H1 (cell line): ENCODE results near the gene AIM2.

ENCODE experiments used
- BRCA1 ChIP-seq: IDR thresholded peaks from 2 replicates; pipeline ENCODE4 v1.6.1; 2012; ENCODE audit warnings: low read depth, low read length, improper control_type of control experiment
- CEBPB ChIP-seq: IDR thresholded peaks from 2 replicates; pipeline ENCODE4 v1.6.1; 2012; ENCODE audit warnings: low read depth, low read length
- CTCF ChIP-seq, 3 experiments: IDR thresholded peaks; 1 replicate in 2 of 3; 2 replicates in 1 of 3; pipeline versions ENCODE4 v1.5.1 to v1.6.1; 2011; ENCODE audit warnings: low read length in 3 of 3, mild to moderate bottlenecking in 3 of 3, inconsistent platforms in 2 of 3, low read depth in 1 of 3, moderate library complexity in 1 of 3; ENCODE audit not compliant: insufficient read depth in 1 of 3; ENCODE audit errors: control extremely low read depth in 1 of 3
- E2F6 ChIP-seq: IDR thresholded peaks from 2 replicates; pipeline ENCODE4 v1.6.1; 2012; ENCODE audit warnings: inconsistent platforms
- EP300 ChIP-seq, 2 experiments: IDR thresholded peaks; 1 replicate in 1 of 2; 2 replicates in 1 of 2; pipeline ENCODE4 v1.6.1; 2011 to 2012; ENCODE audit warnings: low read depth in 2 of 2, low read length in 2 of 2, mild to moderate bottlenecking in 2 of 2, borderline replicate concordance in 1 of 2, inconsistent platforms in 1 of 2, moderate library complexity in 1 of 2
- FOSL1 ChIP-seq: IDR thresholded peaks from 2 replicates; pipeline ENCODE4 v1.6.1; 2011; ENCODE audit warnings: mild to moderate bottlenecking, low read depth, low read length, moderate library complexity; ENCODE audit not compliant: insufficient read depth
- HDAC6 ChIP-seq: IDR thresholded peaks from one replicate; pipeline ENCODE4 v1.7.1; 2012; ENCODE audit warnings: low read depth, mild to moderate bottlenecking, inconsistent platforms, low read length, moderate library complexity
- POLR2A ChIP-seq, 2 experiments: IDR thresholded peaks; 1 replicate in 1 of 2; 2 replicates in 1 of 2; pipeline ENCODE4 v1.6.1; 2011; ENCODE audit warnings: low read depth in 2 of 2, low read length in 2 of 2, mild to moderate bottlenecking in 2 of 2; ENCODE audit errors: control extremely low read depth in 1 of 2
- POLR2AphosphoS5 ChIP-seq: IDR thresholded peaks from 2 replicates; pipeline ENCODE4 v1.6.1; 2011; ENCODE audit warnings: low read depth, low read length
- RAD21 ChIP-seq, 2 experiments: IDR thresholded peaks in 1 of 2; conservative IDR thresholded peaks in 1 of 2; 2 replicates each; pipeline ENCODE4 v1.6.1; 2011; ENCODE audit warnings: low read depth in 2 of 2, low read length in 2 of 2, improper control_type of control experiment in 1 of 2, inconsistent platforms in 1 of 2, mild to moderate bottlenecking in 1 of 2, moderate library complexity in 1 of 2
- RFX5 ChIP-seq: IDR thresholded peaks from 2 replicates; pipeline ENCODE4 v1.6.1; 2011; ENCODE audit warnings: low read depth, low read length, improper control_type of control experiment, borderline replicate concordance
- USF2 ChIP-seq: IDR thresholded peaks from 2 replicates; pipeline ENCODE4 v1.6.1; 2011; ENCODE audit warnings: low read length, improper control_type of control experiment
- YY1 ChIP-seq: IDR thresholded peaks from 2 replicates; pipeline ENCODE4 v1.6.1; 2011; ENCODE audit warnings: low read depth, mild to moderate bottlenecking, low read length

DNA sequence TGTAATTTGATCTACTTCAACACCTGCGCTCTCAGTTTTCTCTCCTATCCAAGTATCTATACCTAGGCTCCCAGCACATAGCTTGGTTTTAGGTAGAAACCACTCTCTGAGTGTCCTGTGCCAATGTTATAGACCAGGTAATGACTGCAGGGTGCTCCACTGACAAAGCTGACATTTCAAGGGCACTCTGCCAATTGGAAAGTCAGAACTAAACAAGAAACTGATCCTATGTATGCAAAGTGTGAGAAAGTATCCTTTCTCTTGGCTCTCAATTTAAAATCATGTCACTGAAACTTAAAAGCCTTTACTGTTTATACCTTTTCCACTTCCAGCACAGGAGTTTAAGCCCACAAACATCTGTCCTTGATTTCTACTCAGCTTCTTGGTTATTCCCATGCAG is 45.0 kb upstream of the AIM2 start:
- TF ChIP-seq EP300 (IDR thresholded peaks at IDR 0.05; ENCODE audit: borderline replicate concordance in 1 of 2, low read depth in 2 of 2, low read length in 2 of 2) (no peak), YY1 (no peak), CTCF (IDR thresholded peaks at IDR 0.05; ENCODE audit: control extremely low read depth in 1 of 3, insufficient read depth in 1 of 3, low read depth in 1 of 3, low read length in 3 of 3) (no peak), POLR2AphosphoS5 (no peak), E2F6 (no peak), POLR2A (IDR thresholded peaks at IDR 0.05; ENCODE audit: control extremely low read depth in 1 of 2, low read depth in 2 of 2, low read length in 2 of 2) (no peak), RAD21 (IDR thresholded peaks at IDR 0.05 in 1 of 2, conservative IDR thresholded peaks at IDR 0.05 in 1 of 2; ENCODE audit: low read depth in 2 of 2, low read length in 2 of 2) (no peak), FOSL1 (no peak), HDAC6 (no peak), BRCA1 (no peak), RFX5 (no peak), USF2 (no peak), CEBPB (no peak)
